SK-N-SH treated with all-trans-retinoic acid at 6 μM for 48 hours (cell line): ENCODE results near the gene SLC25A41.

ENCODE experiments used
- ARNTL ChIP-seq: fragments of 450-650 bp; formaldehyde crosslinking; IDR thresholded peaks from 2 replicates; pipeline ENCODE4 v1.5.0; 2020; ENCODE audit warnings: low read depth, mild to moderate bottlenecking, moderate library complexity, borderline replicate concordance
- CSDC2 ChIP-seq: fragments of 250-450 bp; sonication (Bioruptor Pico); IDR thresholded peaks from 2 replicates; pipeline ENCODE4 v1.5.0; 2020; ENCODE audit warnings: mild to moderate bottlenecking, moderate library complexity
- ISL1 ChIP-seq: fragments of 250-450 bp; sonication (Bioruptor Pico); IDR thresholded peaks from 2 replicates; pipeline ENCODE4 v2.1.2; 2022; ENCODE audit warnings: mild to moderate bottlenecking, moderate library complexity
- OSR1 ChIP-seq: fragments of 250-450 bp; sonication (Bioruptor Pico); IDR thresholded peaks from 2 replicates; pipeline ENCODE4 v1.8.0; 2022; ENCODE audit warnings: moderate library complexity, mild to moderate bottlenecking, inconsistent platforms
- PATZ1 ChIP-seq: fragments of 250-450 bp; sonication (Bioruptor Pico); IDR thresholded peaks from 2 replicates; pipeline ENCODE4 v1.8.0; 2020; ENCODE audit warnings: mild to moderate bottlenecking, moderate library complexity, borderline replicate concordance
- PPARA ChIP-seq: fragments of 250-450 bp; sonication (Bioruptor Pico); IDR thresholded peaks from 2 replicates; pipeline ENCODE4 v1.5.0; 2020; ENCODE audit warnings: mild to moderate bottlenecking, borderline replicate concordance
- RARB ChIP-seq: fragments of 250-450 bp; sonication (Bioruptor Pico); IDR thresholded peaks from 2 replicates; pipeline ENCODE4 v1.8.0; 2021; ENCODE audit warnings: mild to moderate bottlenecking, moderate library complexity
- SNAI2 ChIP-seq: fragments of 250-450 bp; sonication (Bioruptor Pico); IDR thresholded peaks from 2 replicates; pipeline ENCODE4 v1.5.0; 2020; ENCODE audit warnings: mild to moderate bottlenecking, moderate library complexity
- TOX ChIP-seq: fragments of 250-450 bp; sonication (Bioruptor Pico); IDR thresholded peaks from 2 replicates; pipeline ENCODE4 v1.8.0; 2021; ENCODE audit warnings: mild to moderate bottlenecking, moderate library complexity, borderline replicate concordance
- ZFP30 ChIP-seq: fragments of 450-650 bp; formaldehyde crosslinking; IDR thresholded peaks from 2 replicates; pipeline ENCODE4 v1.5.0; 2022; ENCODE audit warnings: mild to moderate bottlenecking, moderate library complexity
- ZNF70 ChIP-seq: fragments of 450-650 bp; formaldehyde crosslinking; IDR thresholded peaks from 2 replicates; pipeline ENCODE4 v1.5.0; 2020; ENCODE audit warnings: mild to moderate bottlenecking, moderate library complexity
- ZNF8 ChIP-seq: fragments of 450-650 bp; formaldehyde crosslinking; IDR thresholded peaks from 2 replicates; pipeline ENCODE4 v1.5.0; 2020; ENCODE audit warnings: mild to moderate bottlenecking, moderate library complexity
- TF ChIP-seq, protein P1 (sequence below): fragments of 250-450 bp; sonication (Bioruptor Pico); IDR thresholded peaks from 2 replicates; pipeline ENCODE4 v1.5.1; 2020; ENCODE audit warnings: low read depth, mild to moderate bottlenecking, moderate library complexity

DNA sequence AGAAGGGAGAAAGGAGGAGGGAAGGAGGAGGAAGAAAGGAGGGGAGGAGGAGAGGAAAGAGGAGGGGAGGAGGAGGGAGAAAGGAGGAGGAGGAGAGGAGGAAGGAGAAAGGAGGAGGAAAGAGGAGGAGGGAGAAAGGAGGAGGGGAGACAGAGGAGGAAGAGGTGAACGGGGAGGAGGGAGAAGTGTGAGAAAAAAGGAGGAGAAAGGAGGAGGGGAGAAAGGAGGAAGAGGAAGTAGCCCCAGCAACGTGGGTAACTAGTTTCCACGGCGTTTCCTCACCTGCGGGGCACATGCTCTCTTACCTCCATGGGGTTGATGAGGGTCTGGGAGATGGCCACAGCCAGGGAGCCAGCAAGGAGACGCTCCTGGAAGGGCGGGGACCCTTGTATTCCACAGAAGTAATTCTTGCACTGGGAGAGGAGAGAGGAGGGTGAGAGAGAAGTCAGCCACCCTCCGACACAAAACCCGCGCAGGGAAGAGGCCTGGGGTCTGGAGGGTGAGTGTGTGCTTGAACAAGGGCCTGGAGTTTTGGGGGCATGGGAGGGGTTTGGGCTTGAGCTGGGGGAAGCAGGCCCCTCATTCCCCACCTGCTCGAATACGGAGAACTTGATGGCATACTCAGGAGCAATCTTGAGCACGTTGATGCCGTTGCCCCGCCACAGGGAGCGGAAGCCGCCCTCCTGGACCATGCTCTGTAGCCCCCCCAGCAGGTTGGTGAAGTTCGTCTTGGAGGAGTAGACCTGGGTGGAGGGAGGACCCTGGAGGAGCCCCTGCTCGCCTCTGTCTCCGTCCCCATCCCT, 3.9 kb downstream of the SLC25A41 start:
- TF ChIP-seq SNAI2 (CRISPR knock-in tag) (no peak), ARNTL (CRISPR knock-in tag) (no peak), PATZ1 (CRISPR knock-in tag) (no peak), OSR1 (CRISPR knock-in tag) (no peak), ZNF70 (CRISPR knock-in tag) (no peak), TOX (CRISPR knock-in tag) (no peak), ZNF8 (CRISPR knock-in tag) (no peak), PPARA (CRISPR knock-in tag) (no peak), CSDC2 (CRISPR knock-in tag) (no peak), ZFP30 (no peak), ISL1 (no peak), RARB (CRISPR knock-in tag) (no peak)
- TF ChIP-seq, protein P1, sequence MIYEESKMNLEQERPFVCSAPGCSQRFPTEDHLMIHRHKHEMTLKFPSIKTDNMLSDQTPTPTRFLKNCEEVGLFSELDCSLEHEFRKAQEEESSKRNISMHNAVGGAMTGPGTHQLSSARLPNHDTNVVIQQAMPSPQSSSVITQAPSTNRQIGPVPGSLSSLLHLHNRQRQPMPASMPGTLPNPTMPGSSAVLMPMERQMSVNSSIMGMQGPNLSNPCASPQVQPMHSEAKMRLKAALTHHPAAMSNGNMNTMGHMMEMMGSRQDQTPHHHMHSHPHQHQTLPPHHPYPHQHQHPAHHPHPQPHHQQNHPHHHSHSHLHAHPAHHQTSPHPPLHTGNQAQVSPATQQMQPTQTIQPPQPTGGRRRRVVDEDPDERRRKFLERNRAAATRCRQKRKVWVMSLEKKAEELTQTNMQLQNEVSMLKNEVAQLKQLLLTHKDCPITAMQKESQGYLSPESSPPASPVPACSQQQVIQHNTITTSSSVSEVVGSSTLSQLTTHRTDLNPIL (CRISPR knock-in tag), result no peak
